Measurements from ENCODE around the gene CRELD2.

CRELD2 gene

GRCh38 chr22:49909476-49910205 lies 8.8 kb upstream of the CRELD2 start:
- H3K36me3 ChIP-seq, result peaks cover 27 to 94% (median 65%) of the 10 kb centered on the region in 3 donors
- intact Hi-C loops (cut with DNase I; ENCODE audit: low total_unique reads), result no loop called here
- TF ChIP-seq CTCF (IDR thresholded peaks at IDR 0.05), result no peak
- no peaks in the 10 kb centered on the region for H3K9me3 ChIP-seq
- H3K4me1 ChIP-seq, result no peaks in the 10 kb centered on the region
- H3K4me3 ChIP-seq, result no peak overlapping the region
- DNase-seq, result no peak
- no peak overlapping the region for H3K27ac ChIP-seq
- no peaks in the 10 kb centered on the region for H3K27me3 ChIP-seq

GRCh38 chr22:49910229-49911155 lies 7.9 kb upstream of the CRELD2 start:
- peak in 1 of 2 donors; percentile 64 for DNase-seq
- H3K27ac ChIP-seq, result no peak overlapping the region
- no peaks in the 10 kb centered on the region for H3K27me3 ChIP-seq
- peaks cover 26 to 89% (median 62%) of the 10 kb centered on the region in 3 donors for H3K36me3 ChIP-seq
- H3K4me3 ChIP-seq, result no peak overlapping the region
- no peaks in the 10 kb centered on the region for H3K4me1 ChIP-seq
- no peak for TF ChIP-seq CTCF (IDR thresholded peaks at IDR 0.05)
- no peaks in the 10 kb centered on the region for H3K9me3 ChIP-seq
- intact Hi-C loops (cut with DNase I; ENCODE audit: low total_unique reads), result no loop called here

- Histone ChIP-seq H3K4me3 (no peak overlapping the region), H3K9me3 (no peaks in the 10 kb centered on the region), H3K27me3 (no peaks in the 10 kb centered on the region), H3K27ac (no peak overlapping the region), H3K4me1 (peaks cover 0 to 8% (median 3%) of the 10 kb centered on the region in 4 donors), H3K36me3 (peaks cover 19 to 73% (median 48%) of the 10 kb centered on the region in 3 donors)
- TF ChIP-seq CTCF (IDR thresholded peaks at IDR 0.05), result no peak
- DNase-seq, result no peak
- intact Hi-C loops (cut with DNase I; ENCODE audit: low total_unique reads), result no loop called here
Measured at GRCh38 chr22:49911881-49912625, 6.4 kb upstream of the CRELD2 start.

GRCh38 chr22:49913026-49913425 lies 5.4 kb upstream of the CRELD2 start:
- no peak for DNase-seq
- no peak for TF ChIP-seq CTCF (IDR thresholded peaks at IDR 0.05)
- Histone ChIP-seq H3K27me3 (no peaks in the 10 kb centered on the region), H3K27ac (no peak overlapping the region), H3K4me3 (no peak overlapping the region), H3K4me1 (peaks cover 0 to 16% (median 10%) of the 10 kb centered on the region in 4 donors), H3K36me3 (peaks cover 10 to 63% (median 38%) of the 10 kb centered on the region in 3 donors), H3K9me3 (no peaks in the 10 kb centered on the region)
- intact Hi-C loops (cut with DNase I; ENCODE audit: low total_unique reads), result no loop called here

- no peaks in the 10 kb centered on the region for H3K27me3 ChIP-seq
- H3K4me3 ChIP-seq, result no peak overlapping the region
- no peak overlapping the region for H3K27ac ChIP-seq
- intact Hi-C loops (cut with DNase I; ENCODE audit: low total_unique reads), result no loop called here
- DNase-seq, result no peak
- no peaks in the 10 kb centered on the region for H3K9me3 ChIP-seq
- no peak for TF ChIP-seq CTCF (IDR thresholded peaks at IDR 0.05)
- H3K36me3 ChIP-seq, result peaks cover 9 to 59% (median 37%) of the 10 kb centered on the region in 3 donors
- H3K4me1 ChIP-seq, result peaks cover 0 to 16% (median 10%) of the 10 kb centered on the region in 4 donors
Measured at GRCh38 chr22:49913446-49913845, 5.0 kb upstream of the CRELD2 start.
